ENCODE data around the gene RBM38.

The RBM38 gene

DNA sequence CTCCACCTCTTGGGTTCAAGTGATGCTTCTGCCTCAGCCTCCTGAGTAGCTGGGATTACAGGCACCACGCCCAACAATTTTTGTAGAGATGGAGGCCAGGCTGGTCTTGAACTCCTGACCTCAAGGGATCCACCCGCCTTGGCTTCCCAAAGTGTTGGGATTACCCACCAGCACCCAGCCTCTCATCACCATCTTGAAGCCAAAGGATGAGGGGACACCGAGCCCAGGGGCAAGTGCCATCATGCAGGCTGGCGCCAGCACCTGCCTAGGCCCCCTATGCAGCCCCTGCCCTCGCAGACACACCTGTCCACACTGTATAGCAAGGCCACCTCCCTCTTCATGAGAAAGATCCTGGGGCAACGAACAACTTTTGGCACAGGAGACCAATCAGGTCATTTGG, 5.3 kb upstream of the RBM38 start:
- TF ChIP-seq, protein P1, sequence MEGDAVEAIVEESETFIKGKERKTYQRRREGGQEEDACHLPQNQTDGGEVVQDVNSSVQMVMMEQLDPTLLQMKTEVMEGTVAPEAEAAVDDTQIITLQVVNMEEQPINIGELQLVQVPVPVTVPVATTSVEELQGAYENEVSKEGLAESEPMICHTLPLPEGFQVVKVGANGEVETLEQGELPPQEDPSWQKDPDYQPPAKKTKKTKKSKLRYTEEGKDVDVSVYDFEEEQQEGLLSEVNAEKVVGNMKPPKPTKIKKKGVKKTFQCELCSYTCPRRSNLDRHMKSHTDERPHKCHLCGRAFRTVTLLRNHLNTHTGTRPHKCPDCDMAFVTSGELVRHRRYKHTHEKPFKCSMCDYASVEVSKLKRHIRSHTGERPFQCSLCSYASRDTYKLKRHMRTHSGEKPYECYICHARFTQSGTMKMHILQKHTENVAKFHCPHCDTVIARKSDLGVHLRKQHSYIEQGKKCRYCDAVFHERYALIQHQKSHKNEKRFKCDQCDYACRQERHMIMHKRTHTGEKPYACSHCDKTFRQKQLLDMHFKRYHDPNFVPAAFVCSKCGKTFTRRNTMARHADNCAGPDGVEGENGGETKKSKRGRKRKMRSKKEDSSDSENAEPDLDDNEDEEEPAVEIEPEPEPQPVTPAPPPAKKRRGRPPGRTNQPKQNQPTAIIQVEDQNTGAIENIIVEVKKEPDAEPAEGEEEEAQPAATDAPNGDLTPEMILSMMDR (IDR thresholded peaks at IDR 0.05; ENCODE audit: insufficient read depth, low read depth, low read length, missing control alignments): no peak
- H3K4me3 ChIP-seq (ENCODE audit: low read length): no peak overlapping the region
- no peak for DNase-seq (ENCODE audit: low read depth)

DNA sequence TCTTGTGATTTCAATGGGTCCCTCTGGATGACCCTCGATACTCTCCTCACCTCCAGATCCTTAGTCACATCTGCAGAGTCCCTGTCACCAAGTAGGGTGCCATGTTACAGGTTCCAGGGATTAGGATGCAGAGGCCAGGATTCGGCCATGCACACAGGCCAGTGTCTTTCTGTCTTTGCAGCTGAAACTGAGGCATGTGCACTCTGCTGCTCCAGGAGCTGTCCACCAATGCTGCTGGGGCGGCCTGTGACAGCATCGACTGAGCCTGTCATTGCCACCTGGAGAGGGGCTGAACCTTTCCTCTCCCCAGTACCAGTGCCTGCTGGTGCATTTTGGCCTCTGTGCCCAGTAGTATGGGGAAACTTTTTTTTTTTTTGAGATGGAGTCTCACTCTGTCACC, 4.4 kb upstream of the RBM38 start:
- H3K4me3 ChIP-seq (ENCODE audit: low read length): no peak overlapping the region
- no peak for DNase-seq (ENCODE audit: low read depth)
- TF ChIP-seq, protein P1 (IDR thresholded peaks at IDR 0.05; ENCODE audit: insufficient read depth, low read depth, low read length, missing control alignments): no peak

DNA sequence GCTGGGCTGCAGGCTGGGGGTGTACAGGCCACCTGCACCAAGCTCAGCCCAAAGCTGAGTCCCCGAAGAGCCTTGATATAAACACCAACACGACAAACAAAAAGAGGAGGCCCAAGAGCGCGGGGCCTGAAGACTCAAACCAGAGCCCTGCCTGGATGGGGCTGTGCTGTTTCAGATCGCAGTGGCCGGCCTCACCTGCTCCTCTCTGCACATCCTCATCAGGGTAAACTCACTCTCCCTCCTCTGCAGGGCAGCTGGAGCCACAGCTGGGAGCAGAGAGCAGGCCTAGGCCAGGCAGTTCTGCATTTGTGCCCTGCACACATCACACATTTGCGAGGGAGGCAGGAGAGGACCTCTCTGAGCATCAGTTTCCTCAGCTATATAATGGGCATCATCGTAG, 3.7 kb upstream of the RBM38 start:
- H3K4me3 ChIP-seq (ENCODE audit: low read length): no peak overlapping the region
- TF ChIP-seq, protein P1 (IDR thresholded peaks at IDR 0.05; ENCODE audit: insufficient read depth, low read depth, low read length, missing control alignments): no peak
- DNase-seq (ENCODE audit: low read depth): no peak

DNA sequence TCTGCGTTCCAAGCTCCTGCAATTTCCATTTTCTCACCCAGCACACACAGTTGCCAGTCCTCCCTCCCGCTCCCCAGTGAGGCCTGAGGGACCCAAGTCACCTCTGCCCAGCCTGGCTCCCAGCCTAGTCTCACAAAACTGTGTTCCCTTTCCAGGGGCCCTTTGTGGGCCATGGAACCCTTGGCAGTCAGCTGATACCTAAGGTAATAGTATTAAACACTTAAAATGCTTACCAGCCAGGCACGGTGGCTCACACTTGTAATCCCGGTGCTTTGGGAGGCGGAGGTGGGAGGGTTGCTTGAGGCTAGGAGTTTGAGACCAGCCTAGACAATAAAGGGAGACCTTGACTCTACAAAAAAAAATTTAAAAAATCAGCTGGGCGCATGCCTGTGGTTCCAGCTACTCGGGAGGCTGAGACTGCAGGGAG, 3.2 kb upstream of the RBM38 start:
- TF ChIP-seq, protein P1 (IDR thresholded peaks at IDR 0.05; ENCODE audit: insufficient read depth, low read depth, low read length, missing control alignments): no peak
- H3K4me3 ChIP-seq (ENCODE audit: low read length): no peak overlapping the region
- DNase-seq (ENCODE audit: low read depth): no peak

DNA sequence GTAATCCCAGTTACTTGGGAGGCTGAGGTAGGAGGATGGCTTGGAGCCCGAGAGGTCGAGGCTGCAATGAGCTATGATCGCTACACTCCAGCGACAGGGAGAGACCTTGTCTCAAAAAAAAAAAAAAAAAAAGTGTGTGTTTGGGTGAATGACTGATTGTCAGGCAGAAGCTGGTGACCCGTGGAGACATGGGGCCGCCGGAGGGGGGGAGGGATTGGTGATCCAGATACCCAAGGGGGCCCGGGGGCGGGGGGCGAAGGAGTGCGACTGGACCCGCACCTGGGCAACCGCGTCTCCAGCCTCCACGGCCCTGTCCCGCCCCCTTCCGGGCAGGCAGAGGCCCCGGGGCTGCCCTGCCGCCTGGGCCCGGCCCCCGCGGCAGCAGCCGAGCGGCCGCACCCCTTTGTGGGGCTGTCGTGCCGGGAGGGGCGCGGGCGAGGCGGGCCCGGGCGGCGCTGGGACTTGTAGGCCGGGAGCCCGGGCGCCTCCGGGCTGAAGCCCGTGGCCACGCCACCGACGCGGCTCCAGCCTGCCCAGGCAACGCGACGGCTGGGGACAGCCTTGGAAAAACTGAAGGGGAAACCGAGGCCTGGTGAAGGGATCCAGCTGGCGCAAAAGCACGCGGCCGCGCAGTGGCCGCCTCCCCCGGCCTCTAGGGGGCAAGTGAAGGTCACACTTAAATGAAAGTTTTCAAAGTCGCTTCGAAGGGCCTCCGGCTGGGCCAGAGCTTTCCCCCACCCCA, 2.1 kb upstream of the RBM38 start:
- peak; percentile 80 for DNase-seq (ENCODE audit: low read depth)
- H3K4me3 ChIP-seq (ENCODE audit: low read length): peak overlapping the region; percentile 30
- TF ChIP-seq, protein P1 (IDR thresholded peaks at IDR 0.05; ENCODE audit: insufficient read depth, low read depth, low read length, missing control alignments): peak; percentile 10

DNA sequence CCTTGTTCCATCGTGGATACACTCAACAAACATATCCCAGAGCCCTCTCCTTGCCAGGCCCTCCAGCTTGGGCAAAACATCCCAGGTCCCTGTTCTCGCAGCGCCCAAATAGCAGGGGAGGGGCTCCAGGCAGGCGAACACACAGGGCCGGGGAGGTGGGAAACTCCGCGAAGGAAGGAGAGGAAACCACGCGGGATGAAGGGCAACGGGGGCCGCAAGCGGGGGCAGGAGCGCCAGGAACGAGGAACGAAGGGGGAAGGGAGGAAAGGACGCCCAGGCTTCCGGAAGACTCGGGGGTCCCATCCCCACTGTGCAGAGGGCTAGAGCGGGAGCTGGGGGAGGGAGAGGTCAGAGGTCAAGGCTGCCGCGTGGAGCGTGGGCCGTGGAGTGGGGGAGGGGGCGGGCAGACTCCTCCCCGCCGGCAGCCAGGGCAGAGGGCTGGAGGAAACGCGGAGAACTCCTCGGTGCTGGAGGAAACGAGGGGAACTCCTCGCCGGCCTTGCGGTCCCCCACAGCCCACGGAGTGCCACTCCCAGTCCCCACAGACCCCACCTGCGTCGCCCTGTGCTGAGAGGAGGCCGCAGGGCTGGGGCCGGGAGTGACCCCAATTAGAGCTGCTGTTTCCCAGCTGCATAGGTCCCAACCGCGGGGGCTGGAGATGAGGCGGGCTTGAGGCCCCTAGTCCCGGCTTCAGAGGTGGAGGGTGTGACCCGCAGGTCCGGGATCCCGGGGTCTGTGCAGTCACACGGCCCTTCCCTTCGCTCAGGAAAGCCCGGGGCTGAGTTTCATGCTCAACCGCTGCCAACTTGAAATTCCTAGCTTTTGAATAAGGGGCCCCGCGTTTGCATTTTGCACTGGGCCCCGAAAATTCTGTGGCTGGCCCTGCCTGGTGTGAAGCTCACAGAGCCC, 1.2 kb upstream of the RBM38 start:
- TF ChIP-seq, protein P1 (IDR thresholded peaks at IDR 0.05; ENCODE audit: insufficient read depth, low read depth, low read length, missing control alignments): no peak
- H3K4me3 ChIP-seq (ENCODE audit: low read length): peak overlapping the region; percentile 30
- DNase-seq (ENCODE audit: low read depth): no peak

Measured in epithelial cell of esophagus (primary cell).